Stimulated activated naive CD8-positive, alpha-beta T cell treated with anti-CD3 and anti-CD28 coated beads, Interleukin-15, amount 100 ng/mL, for 72 hours (primary cell): ENCODE data around the gene SAG.
"Not testable (repeated sequence)": the region's sequence is repeated elsewhere in the genome, so short reads cannot be mapped to it uniquely, and the experiment has no call there.

ENCODE experiments used
- ATAC-seq: fragments of 150-1000 bp; cut with Tn5 transposase; 2 replicates; pipeline ENCODE4 v1.10.0; 2021; ENCODE audit warnings: mild to moderate bottlenecking, moderate library complexity
- DNase-seq, 2 donors: peaks; one replicate each; pipeline ENCODE4 v3.0.0; 2021 to 2022
- H3K27ac Mint-ChIP-seq, 2 donors: one replicate each; pipeline ENCODE4 v1.8.0; 2022; ENCODE audit warnings: mild to moderate bottlenecking in 2 of 2, mixed read lengths in 2 of 2, moderate library complexity in 2 of 2
- H3K27me3 Mint-ChIP-seq: one replicate; pipeline ENCODE4 v1.8.0; 2022; ENCODE audit warnings: mixed read lengths
- H3K4me1 Mint-ChIP-seq: one replicate; pipeline ENCODE4 v1.8.0; 2022; ENCODE audit warnings: mild to moderate bottlenecking, mixed read lengths
- H3K4me3 Mint-ChIP-seq, 2 donors: one replicate each; pipeline ENCODE4 v1.8.0; 2022; ENCODE audit warnings: mild to moderate bottlenecking in 2 of 2, mixed read lengths in 2 of 2, moderate library complexity in 1 of 2
- H3K9me3 Mint-ChIP-seq, 2 donors: one replicate each; pipeline ENCODE4 v1.8.0; 2022; ENCODE audit warnings: mixed read lengths in 2 of 2

Gene SAG

DNA sequence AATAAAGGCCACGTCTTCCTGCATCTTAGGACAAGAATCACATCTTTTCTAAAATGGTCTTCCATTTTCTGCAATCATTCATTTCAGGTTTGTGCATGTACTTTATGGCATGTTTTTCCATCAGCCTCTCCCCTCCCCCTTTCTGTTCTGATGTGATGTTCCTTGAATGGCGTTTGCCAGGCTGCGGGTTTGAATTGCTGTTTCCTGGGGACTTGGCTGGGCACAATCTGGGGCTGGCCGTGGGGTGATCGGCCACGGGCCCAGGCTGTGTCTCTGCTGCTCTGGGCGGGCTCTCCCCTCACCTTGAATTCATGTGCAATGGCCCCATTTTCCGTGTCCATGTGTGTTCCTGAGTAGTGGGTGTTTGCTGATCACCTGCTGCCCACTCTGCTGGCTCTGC, 61.8 kb downstream of the SAG start:
- Mint-ChIP-seq H3K27ac (peak overlapping the region; percentile 31 to 85), H3K9me3 (no peaks in the 10 kb centered on the region), H3K4me3 (no peak overlapping the region), H3K4me1 (peaks cover 71% of the 10 kb centered on the region), H3K27me3 (no peaks in the 10 kb centered on the region)
- ATAC-seq (no peak), DNase-seq (no peak)

DNA sequence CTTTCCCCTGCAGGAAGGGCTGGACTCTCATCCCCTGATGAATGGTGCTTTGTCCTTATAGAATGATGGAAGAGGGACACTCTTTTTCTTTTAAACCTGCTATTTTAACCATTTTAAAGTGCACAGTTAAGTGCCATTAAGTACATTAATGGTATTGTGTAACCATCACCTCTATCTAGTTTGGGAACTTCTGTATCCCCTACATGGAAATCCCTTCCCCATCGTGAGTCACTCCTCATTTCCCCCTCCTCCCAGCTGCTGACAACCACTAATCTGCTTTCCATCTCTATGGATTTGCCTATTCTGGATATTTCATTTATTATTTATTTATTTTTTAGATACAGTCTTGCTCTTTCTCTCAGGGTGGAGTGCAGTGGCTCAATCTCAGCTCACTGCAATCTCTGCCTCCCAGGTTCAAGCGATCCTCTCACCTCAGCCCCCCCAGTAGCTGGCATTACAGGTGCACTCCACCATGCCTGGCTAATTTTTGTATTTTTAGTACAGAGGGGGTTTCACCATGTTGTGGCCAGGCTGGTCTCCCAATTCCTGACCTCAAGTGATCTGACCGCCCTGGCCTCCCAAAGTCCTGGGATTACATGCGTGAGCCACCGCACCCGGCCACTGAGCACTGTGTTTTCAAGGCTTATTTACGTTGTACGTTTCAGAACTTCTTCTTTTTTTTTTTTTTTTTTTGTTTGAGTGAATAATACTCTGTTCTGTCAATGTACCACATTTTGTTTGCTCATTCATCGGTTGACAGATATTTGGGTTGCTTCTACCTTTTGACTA, 62.5 kb downstream of the SAG start:
- Mint-ChIP-seq H3K4me1 (peaks cover 68% of the 10 kb centered on the region), H3K9me3 (no peaks in the 10 kb centered on the region), H3K27ac (no peak overlapping the region), H3K27me3 (no peaks in the 10 kb centered on the region), H3K4me3 (no peak overlapping the region)
- DNase-seq (no peak), ATAC-seq (no peak)

DNA sequence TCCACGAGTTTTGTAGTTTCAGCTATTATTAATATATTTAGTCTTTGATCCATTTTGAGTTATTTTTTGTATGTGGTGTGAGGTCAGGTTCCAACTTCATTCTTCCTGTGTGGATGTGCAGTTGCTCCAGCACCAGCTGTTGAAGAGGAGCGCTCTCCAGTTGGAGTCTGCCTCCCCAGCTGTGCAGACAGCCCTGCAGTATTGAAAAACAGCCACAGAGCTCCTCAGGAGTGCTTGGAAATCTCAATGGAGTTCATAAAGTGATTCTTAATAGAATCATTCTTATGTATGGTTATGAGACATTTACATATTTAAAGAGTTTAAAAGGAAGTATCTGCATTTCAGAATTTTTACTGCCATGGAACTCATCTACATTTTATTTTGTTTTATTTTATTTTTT, 64.0 kb downstream of the SAG start:
- no peak overlapping the region for H3K4me3 Mint-ChIP-seq
- H3K9me3 Mint-ChIP-seq: no peaks in the 10 kb centered on the region
- H3K27me3 Mint-ChIP-seq: no peaks in the 10 kb centered on the region
- DNase-seq (no peak), ATAC-seq (no peak)
- peaks cover 64% of the 10 kb centered on the region for H3K4me1 Mint-ChIP-seq
- no peak overlapping the region for H3K27ac Mint-ChIP-seq

DNA sequence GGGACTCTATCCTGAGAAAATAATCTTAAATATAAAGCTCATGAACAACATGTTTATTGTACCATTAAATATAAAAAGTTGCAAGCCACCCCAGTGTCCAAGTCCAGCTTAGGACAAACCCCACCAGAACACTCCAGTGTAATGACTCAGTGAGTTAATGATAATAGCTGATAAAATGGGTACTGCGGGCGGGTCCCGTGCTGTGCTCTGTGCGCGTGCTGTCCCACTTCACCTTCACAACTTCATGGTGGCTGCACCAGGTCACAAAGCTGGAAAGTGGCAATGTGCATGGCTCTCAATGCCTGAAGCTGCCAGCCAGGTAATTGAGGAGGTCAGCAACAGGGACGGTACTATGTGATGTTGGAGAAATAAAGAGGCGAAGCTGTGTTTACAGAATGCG, 65.2 kb downstream of the SAG start:
- H3K4me1 Mint-ChIP-seq: peaks cover 58% of the 10 kb centered on the region
- DNase-seq (no peak), ATAC-seq (no peak)
- no peak overlapping the region for H3K27ac Mint-ChIP-seq
- H3K4me3 Mint-ChIP-seq: no peak overlapping the region
- H3K27me3 Mint-ChIP-seq: no peaks in the 10 kb centered on the region
- no peaks in the 10 kb centered on the region for H3K9me3 Mint-ChIP-seq

DNA sequence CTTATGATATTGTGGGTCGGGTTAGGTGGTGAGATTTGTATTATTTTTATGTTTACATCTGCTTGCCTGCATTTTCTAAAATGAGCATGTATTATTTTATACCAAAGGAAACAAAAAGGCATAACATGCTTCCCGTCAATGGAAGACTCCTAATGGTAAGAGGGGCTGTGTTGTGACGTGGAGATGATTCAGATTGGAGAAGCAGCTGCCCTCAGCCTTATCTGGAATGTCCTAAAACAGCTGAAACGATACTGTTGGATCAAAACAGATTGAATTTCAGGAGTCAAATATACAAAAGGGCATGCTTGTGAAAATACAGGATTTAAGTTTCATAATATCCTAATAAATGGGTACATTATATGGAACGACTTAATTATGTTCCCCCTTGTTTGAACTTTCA, 65.7 kb downstream of the SAG start:
- ATAC-seq (no peak), DNase-seq (no peak)
- Mint-ChIP-seq H3K27ac (peak overlapping the region in 1 of 2 donors; percentile 76), H3K27me3 (no peaks in the 10 kb centered on the region), H3K4me3 (no peak overlapping the region), H3K9me3 (no peaks in the 10 kb centered on the region), H3K4me1 (peaks cover 53% of the 10 kb centered on the region)

DNA sequence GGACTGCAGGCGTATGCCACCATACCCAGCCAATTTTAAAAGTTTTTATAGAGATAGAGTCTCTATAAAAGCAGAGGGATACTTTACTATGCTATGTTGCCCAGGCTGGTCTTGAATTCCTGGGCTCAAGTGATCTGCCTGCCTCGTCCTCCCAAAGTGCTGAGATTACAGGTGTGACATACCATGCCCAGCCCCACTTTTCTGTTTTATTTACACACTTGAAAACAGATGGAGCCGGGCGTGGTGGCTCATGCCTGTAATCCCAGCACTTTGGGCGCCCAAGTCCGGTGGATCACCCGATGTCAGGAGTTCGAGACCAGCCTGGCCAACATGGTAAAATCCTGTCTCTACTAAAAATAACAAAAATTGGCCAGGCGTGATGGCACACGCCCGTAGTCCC, 67.2 kb downstream of the SAG start:
- H3K4me3 Mint-ChIP-seq, ATAC-seq, DNase-seq, H3K9me3 Mint-ChIP-seq, H3K27me3 Mint-ChIP-seq: not testable (repeated sequence)
- H3K4me1 Mint-ChIP-seq: peaks cover 52% of the 10 kb centered on the region
- peak overlapping the region; percentile 43 to 74 for H3K27ac Mint-ChIP-seq

DNA sequence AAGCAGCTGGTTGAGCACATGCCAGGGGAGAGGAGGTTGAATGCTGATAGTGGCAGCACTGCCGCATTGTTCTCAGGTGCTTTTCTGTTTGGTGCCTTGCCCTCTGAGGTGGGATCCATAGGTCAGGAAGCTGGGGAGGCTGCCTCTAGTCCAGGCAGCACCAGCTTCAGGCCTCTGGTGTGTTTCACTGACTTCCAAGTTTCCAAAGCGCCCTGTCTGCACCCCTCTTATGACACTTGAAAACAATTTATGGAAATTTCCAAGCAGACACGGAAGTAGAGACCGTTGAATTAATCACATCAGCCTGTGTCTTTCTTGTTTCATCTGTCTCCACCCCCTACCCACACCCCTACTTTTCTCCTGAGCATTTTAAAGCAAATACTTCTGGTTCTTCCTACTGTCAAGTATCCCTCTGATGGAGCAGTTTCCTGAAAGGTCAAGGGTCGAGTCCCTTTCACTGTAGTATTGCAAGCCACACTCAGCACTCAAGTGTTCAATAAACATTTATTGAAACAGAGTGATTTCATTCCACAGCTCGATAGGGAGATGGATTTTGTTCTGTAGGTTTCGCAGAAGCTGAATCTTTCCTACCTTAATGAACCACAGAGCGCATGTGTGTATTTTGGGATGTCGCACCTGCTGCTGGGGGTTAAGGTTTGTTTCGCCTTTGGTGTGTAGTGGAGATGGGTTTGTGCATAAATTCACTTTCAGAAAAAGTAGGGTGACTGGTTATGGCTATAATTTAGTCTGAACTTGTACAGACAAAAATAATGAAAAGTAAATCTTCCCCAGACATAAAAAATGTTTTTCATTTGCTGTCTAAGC, 68.1 kb downstream of the SAG start:
- H3K9me3 Mint-ChIP-seq: no peaks in the 10 kb centered on the region
- H3K4me3 Mint-ChIP-seq: no peak overlapping the region
- H3K27me3 Mint-ChIP-seq: no peaks in the 10 kb centered on the region
- DNase-seq: no peak
- H3K27ac Mint-ChIP-seq: no peak overlapping the region
- no peak for ATAC-seq
- peaks cover 54% of the 10 kb centered on the region for H3K4me1 Mint-ChIP-seq

DNA sequence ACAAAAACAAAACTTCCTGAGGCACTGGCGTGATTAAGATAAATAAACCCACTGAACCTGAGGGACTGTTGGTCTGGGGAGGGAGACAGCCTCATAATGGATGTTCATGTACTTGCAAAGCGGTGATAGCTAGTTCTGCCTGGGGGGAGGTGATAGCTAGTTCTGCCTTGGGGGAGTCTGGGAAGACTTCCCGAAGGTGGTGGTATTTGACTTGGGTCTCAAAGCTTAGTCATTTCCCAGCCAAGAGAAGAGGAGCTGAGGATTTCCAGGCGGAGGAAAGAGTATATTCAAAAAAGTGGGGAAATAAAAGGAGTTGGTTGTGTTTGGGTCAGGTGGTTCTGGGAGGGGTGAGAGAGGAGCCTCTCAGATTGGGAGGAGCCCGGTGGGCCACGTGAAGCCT, 71.4 kb downstream of the SAG start:
- Mint-ChIP-seq H3K4me1 (peaks cover 74% of the 10 kb centered on the region), H3K27me3 (no peaks in the 10 kb centered on the region), H3K9me3 (no peaks in the 10 kb centered on the region), H3K27ac (peak overlapping the region in 1 of 2 donors; percentile 88), H3K4me3 (no peak overlapping the region)
- DNase-seq: no peak
- ATAC-seq: no peak

DNA sequence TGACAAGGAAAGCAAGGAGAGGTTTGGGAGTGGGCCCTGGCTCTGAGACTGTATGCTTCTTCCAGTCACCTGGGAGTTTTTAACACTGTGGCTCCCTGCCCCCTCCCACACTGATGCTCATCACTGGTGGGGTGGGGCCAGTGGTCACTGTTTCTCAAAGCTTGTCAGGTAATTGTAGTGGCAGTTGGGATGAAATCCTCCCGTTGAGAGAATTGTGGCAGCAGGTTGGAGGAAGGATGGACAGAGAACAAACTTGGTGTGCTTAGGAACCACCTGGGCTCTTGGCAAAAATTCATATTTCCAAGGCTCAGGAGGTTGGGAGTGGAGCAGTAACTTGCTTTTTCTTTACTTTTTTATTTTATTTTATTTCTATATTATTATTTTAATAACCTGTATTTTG, 71.8 kb downstream of the SAG start:
- H3K27me3 Mint-ChIP-seq: no peaks in the 10 kb centered on the region
- H3K9me3 Mint-ChIP-seq: no peaks in the 10 kb centered on the region
- no peak overlapping the region for H3K4me3 Mint-ChIP-seq
- H3K4me1 Mint-ChIP-seq: peaks cover 78% of the 10 kb centered on the region
- DNase-seq: no peak
- H3K27ac Mint-ChIP-seq: no peak overlapping the region
- ATAC-seq: no peak

DNA sequence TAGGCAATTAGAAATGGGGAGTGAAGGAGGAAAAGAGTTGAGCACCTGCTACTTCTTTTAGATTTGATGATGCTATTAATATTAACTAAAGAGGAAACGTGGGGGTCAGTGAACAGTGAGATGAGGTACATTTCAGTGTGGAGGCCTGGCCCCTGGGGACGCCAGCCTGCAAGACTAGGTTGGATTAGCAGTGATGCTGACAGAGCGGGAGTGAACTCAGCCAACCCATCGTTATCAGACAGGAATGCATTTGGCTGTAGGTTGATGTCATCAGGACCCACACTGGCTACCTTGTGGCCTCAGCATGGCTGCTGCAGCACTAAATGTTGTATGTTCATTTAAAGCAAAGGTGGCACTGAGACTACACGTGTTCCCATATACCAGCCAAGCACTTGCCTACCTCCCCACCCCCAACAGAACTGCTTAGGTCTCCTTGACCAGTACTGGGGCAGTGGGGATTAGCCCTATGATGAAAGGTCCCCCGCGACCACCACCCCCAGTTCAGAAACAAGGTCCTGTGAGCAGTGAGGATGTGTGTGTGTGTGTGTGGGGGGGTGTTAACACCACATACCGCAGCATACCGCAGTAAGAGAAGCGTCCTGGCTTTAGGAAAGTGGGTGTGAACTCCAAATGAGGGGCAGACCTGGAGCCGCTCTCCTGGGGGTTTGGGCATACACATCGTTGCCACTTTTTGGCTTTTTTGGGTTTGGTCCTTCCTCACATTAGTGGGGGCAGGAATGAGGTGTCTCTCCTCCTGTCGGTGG, 72.7 kb downstream of the SAG start:
- H3K4me1 Mint-ChIP-seq: peaks cover 81% of the 10 kb centered on the region
- DNase-seq: no peak

DNA sequence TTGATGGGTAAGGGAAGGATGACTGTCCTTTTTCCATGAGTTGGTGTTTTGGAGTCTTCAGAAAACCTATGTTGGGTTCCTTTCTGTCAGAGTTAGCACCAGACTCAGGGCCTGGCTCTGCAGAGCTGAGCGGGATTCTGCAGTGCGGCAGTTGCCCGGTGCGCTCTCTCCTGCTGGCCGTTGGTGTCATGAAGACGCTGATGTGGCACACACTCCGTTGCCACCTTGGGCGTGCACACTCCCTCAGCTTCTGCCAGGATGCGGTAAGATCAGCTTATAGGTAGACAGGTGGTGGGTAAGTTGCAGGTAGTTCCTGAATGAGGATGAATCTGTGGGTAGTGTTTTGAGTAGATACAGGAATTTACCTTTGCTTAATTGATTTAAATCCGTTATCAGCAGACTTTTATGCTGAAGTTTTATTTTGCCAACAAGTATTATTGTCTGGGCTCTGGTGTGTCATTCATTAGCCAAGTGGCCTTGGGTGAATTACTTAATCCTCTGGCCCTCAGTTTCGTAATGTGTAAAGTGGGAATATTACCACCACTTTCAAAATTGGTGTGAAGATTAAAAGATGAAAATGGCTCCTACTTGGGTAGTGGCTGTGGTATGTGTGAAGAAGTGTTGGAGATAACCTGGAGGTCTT, 73.5 kb downstream of the SAG start:
- Mint-ChIP-seq H3K4me1 (peaks cover 81% of the 10 kb centered on the region), H3K27ac (peak overlapping the region in 1 of 2 donors; percentile 14)

More for the DNA sequence above, 72.7 kb downstream of the SAG start:
- Mint-ChIP-seq H3K27me3 (no peaks in the 10 kb centered on the region), H3K4me3 (peak overlapping the region in 1 of 2 donors; percentile 16), H3K9me3 (no peaks in the 10 kb centered on the region), H3K27ac (peak overlapping the region in 1 of 2 donors; percentile 22)
- ATAC-seq: peak; percentile 31

DNA sequence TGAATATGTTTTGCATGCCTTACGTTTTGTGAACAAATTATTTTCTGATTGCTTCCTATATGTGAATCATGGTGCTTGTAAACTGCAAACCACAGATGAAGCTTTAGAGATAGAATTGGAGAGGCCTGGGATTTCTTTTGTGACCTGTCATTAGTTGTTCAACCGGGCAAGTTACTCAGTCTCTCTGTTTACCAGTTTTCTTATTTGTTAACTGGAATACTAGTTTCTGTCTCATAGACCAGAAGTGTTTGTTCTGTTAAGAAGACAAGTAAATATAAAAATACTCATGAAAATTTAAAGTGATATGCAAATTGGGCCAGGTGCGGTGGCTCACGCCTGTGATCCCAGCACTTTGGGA, 74.0 kb downstream of the SAG start:
- peaks cover 86% of the 10 kb centered on the region for H3K4me1 Mint-ChIP-seq
- no peak for ATAC-seq
- H3K9me3 Mint-ChIP-seq: no peaks in the 10 kb centered on the region
- no peak for DNase-seq
- H3K27ac Mint-ChIP-seq: no peak overlapping the region
- peak overlapping the region in 1 of 2 donors; percentile 5 for H3K4me3 Mint-ChIP-seq
- no peaks in the 10 kb centered on the region for H3K27me3 Mint-ChIP-seq

More for the DNA sequence above, 73.5 kb downstream of the SAG start:
- DNase-seq: no peak
- peak overlapping the region in 1 of 2 donors; percentile 30 for H3K4me3 Mint-ChIP-seq
- H3K27me3 Mint-ChIP-seq: no peaks in the 10 kb centered on the region
- no peaks in the 10 kb centered on the region for H3K9me3 Mint-ChIP-seq
- peak; percentile 46 for ATAC-seq

DNA sequence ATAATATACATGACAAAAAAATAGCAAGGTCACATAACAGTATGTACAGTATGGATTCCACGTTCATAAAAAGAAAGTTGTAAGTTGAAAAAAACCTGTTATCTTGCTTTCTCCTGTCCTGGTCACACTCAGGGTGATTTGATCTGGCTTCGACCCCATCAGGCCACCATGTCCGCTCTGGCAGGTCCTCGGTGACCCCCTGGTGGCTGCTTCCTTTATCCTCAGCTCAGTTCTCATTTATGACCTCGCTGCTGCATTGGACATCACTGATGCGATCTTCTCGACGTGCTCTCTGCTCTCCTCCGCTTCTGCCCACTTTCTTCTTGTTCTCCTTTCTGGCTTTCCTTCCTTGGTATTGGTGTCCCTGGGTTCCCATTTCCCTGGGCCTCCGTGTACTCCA, 76.4 kb downstream of the SAG start:
- H3K4me1 Mint-ChIP-seq: peaks cover 95% of the 10 kb centered on the region
- peak overlapping the region; percentile 72 to 76 for H3K4me3 Mint-ChIP-seq
- DNase-seq (no peak), ATAC-seq (no peak)
- no peaks in the 10 kb centered on the region for H3K9me3 Mint-ChIP-seq
- peak overlapping the region; percentile 0 to 85 for H3K27ac Mint-ChIP-seq
- no peaks in the 10 kb centered on the region for H3K27me3 Mint-ChIP-seq

DNA sequence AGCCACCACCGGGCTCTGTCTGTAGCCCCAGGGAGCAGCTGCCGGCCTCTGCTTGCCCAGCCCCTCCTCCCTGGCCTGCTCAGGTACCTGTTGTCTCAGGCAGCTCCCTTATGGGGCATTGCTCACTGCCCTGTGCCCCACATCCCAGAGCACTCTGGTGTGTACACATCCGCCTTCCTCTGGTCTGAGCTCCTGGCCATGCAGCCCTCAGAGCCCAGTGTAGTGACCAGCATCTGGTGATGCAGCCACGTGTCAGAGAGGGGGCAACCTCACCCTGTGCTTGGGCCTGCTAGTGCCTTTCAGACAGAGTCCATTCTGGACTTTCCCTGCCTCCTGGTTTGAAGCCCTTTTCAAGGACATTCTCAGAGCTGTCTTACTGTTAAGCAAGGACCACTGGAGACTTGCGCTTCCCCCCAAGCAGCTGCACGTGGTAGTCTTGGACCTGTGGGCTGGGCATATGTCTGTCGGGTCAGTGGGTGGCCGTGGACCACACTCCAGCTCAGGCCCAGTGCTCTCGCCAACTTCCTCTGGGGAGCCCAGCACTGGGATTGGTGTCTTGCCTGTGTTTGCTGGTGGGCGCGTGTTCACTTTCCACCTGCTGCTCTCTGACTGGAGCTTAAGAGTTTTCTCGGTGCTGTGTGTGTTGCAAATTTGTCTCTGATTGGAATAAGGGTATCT, 77.3 kb downstream of the SAG start:
- ATAC-seq (peak; percentile 50), DNase-seq (no peak)
- peak overlapping the region; percentile 87 to 94 for H3K27ac Mint-ChIP-seq
- no peaks in the 10 kb centered on the region for H3K9me3 Mint-ChIP-seq
- H3K4me3 Mint-ChIP-seq: peak overlapping the region; percentile 72 to 76
- peaks cover 95% of the 10 kb centered on the region for H3K4me1 Mint-ChIP-seq
- H3K27me3 Mint-ChIP-seq: no peaks in the 10 kb centered on the region
